H1 (cell line): Measurements from ENCODE around the gene CBLL1. TPM values are rescaled to one million over a fixed set of nuclear protein-coding genes. Genes with fewer than 3 reads are reported as not detected.

Experiments
- CTCF ChIA-PET: fragments of 300-600 bp; sonication (Branson Sonifier 250); formaldehyde crosslinking; loops from one replicate; lab custom pipeline; 2021; ENCODE audit not compliant: partially characterized antibody; lab: Charles Lee
- POLR2A ChIA-PET: fragments of 300-600 bp; sonication (Branson Sonifier 250); formaldehyde crosslinking; loops from one replicate; lab custom pipeline; 2021; ENCODE audit warnings: inconsistent platforms; ENCODE audit not compliant: partially characterized antibody; lab: Charles Lee
- DNase-seq, 2 experiments: peaks; one replicate each; pipeline versions ENCODE4 v3.0.0 to v3.0.0-alpha.2; 2010 to 2022; ENCODE audit warnings: low spot score in 2 of 2, low read depth in 1 of 2, mixed read lengths in 1 of 2
- FAIRE-seq: peaks from 2 replicates; lab custom pipeline; 2011; peaks lifted over from hg19 to GRCh38; lab: Jason Lieb, UNC
- H2AFZ ChIP-seq: 2 replicates; pipeline ENCODE4 v1.8.1; 2012; ENCODE audit warnings: low read length, inconsistent platforms
- H2AK5ac ChIP-seq: 2 replicates; pipeline ENCODE4 v1.6.1; 2013; ENCODE audit warnings: low read depth, low read length
- H2BK120ac ChIP-seq: replicated peaks from 2 replicates; pipeline ENCODE3; 2013; ENCODE audit warnings: low read depth, low read length, inconsistent platforms
- H2BK12ac ChIP-seq: 2 replicates; pipeline ENCODE4 v1.6.1; 2013; ENCODE audit warnings: low read depth, low read length
- H2BK15ac ChIP-seq: 2 replicates; pipeline ENCODE4 v1.6.1; 2013; ENCODE audit warnings: low read length
- H2BK20ac ChIP-seq: 2 replicates; pipeline ENCODE4 v1.6.1; 2013; ENCODE audit warnings: low read length
- H2BK5ac ChIP-seq: 2 replicates; pipeline ENCODE4 v1.6.1; 2013; ENCODE audit warnings: low read depth, low read length
- H3K14ac ChIP-seq: 2 replicates; pipeline ENCODE4 v1.6.1; 2013; ENCODE audit warnings: inconsistent platforms; ENCODE audit not compliant: insufficient read length
- H3K18ac ChIP-seq: 2 replicates; pipeline ENCODE4 v1.6.1; 2013; ENCODE audit warnings: low read length; ENCODE audit errors: extremely low read depth
- H3K23ac ChIP-seq: 2 replicates; pipeline ENCODE4 v1.6.1; 2013; ENCODE audit warnings: inconsistent platforms; ENCODE audit not compliant: insufficient read length
- H3K23me2 ChIP-seq: 2 replicates; pipeline ENCODE4 v1.6.1; 2013; ENCODE audit warnings: low read depth, low read length
- H3K27ac ChIP-seq: 2 replicates; pipeline ENCODE4 v1.6.1; 2011; ENCODE audit warnings: low read depth, low read length, inconsistent platforms
- H3K27me3 ChIP-seq, 4 experiments: replicated peaks in 1 of 4; 1 replicate in 1 of 4; 2 replicates in 3 of 4; pipeline versions ENCODE4 v1.6.1 to v1.8.1; 2011 to 2013; ENCODE audit warnings: low read length in 3 of 4, mild to moderate bottlenecking in 3 of 4, inconsistent platforms in 2 of 4, mixed read lengths in 2 of 4, moderate library complexity in 1 of 4; ENCODE audit not compliant: control insufficient read depth in 3 of 4, insufficient read depth in 3 of 4; ENCODE audit errors: extremely low read depth in 1 of 4
- H3K36me3 ChIP-seq, 4 experiments: 2 replicates each; pipeline versions ENCODE4 v1.6.1 to v1.8.1; 2011 to 2013; ENCODE audit warnings: mild to moderate bottlenecking in 4 of 4, low read length in 3 of 4, moderate library complexity in 2 of 4, control low read depth in 1 of 4, inconsistent platforms in 1 of 4; ENCODE audit not compliant: insufficient read depth in 4 of 4, control insufficient read depth in 2 of 4
- H3K4ac ChIP-seq: replicated peaks from 2 replicates; pipeline ENCODE3; 2013; ENCODE audit warnings: low read length, low read depth, mixed read lengths, inconsistent platforms; ENCODE audit not compliant: insufficient read length
- H3K4me1 ChIP-seq, 4 experiments: replicated peaks in 1 of 4; 1 replicate in 1 of 4; 2 replicates in 3 of 4; pipeline versions ENCODE4 v1.6.1 to v1.8.1; 2011 to 2013; ENCODE audit warnings: low read length in 3 of 4, inconsistent platforms in 2 of 4, mixed read lengths in 1 of 4; ENCODE audit not compliant: insufficient read depth in 4 of 4, control insufficient read depth in 3 of 4
- H3K4me2 ChIP-seq, 2 experiments: 2 replicates each; pipeline versions ENCODE4 v1.6.1 to v1.8.1; 2011 to 2013; ENCODE audit warnings: low read depth in 2 of 2, low read length in 2 of 2, control low read depth in 1 of 2, inconsistent platforms in 1 of 2, mild to moderate bottlenecking in 1 of 2; ENCODE audit not compliant: insufficient read depth in 1 of 2
- H3K4me3 ChIP-seq, 4 experiments: fragments of 200-600, 300-600 bp in 1 of 4; sonication (generic), shearing (Covaris generic), sonication (Bioruptor Twin) in 1 of 4; 2 replicates each; pipeline versions ENCODE4 v1.5.1 to v1.8.1; 2011 to 2016; ENCODE audit warnings: low read length in 4 of 4, low read depth in 3 of 4, control low read depth in 2 of 4, inconsistent platforms in 2 of 4, mild to moderate bottlenecking in 2 of 4, mixed read lengths in 1 of 4, moderate library complexity in 1 of 4; ENCODE audit not compliant: insufficient read depth in 2 of 4; ENCODE audit errors: extremely low read depth in 1 of 4
- H3K56ac ChIP-seq: replicated peaks from 2 replicates; pipeline ENCODE3; 2013; ENCODE audit warnings: low read depth, mild to moderate bottlenecking, mixed read lengths, low read length, inconsistent platforms; ENCODE audit not compliant: insufficient read length
- H3K79me1 ChIP-seq: 2 replicates; pipeline ENCODE4 v1.6.1; 2013; ENCODE audit warnings: low read depth, low read length, control low read depth
- H3K79me2 ChIP-seq, 2 experiments: 2 replicates each; pipeline versions ENCODE4 v1.6.1 to v1.8.1; 2012 to 2013; ENCODE audit warnings: low read length in 2 of 2, mild to moderate bottlenecking in 2 of 2, inconsistent platforms in 1 of 2; ENCODE audit not compliant: insufficient read depth in 2 of 2, control insufficient read depth in 1 of 2
- H3K9ac ChIP-seq, 4 experiments: replicated peaks in 1 of 4; 1 replicate in 1 of 4; 2 replicates in 3 of 4; pipeline versions ENCODE4 v1.6.1 to v1.8.1; 2011 to 2013; ENCODE audit warnings: low read depth in 3 of 4, low read length in 3 of 4, control low read depth in 2 of 4, mild to moderate bottlenecking in 2 of 4, moderate library complexity in 2 of 4, inconsistent platforms in 1 of 4; ENCODE audit errors: extremely low read depth in 1 of 4
- H3K9me3 ChIP-seq, 2 experiments: 2 replicates each; pipeline versions ENCODE4 v1.6.1 to v1.8.1; 2012 to 2013; ENCODE audit warnings: mild to moderate bottlenecking in 2 of 2, moderate library complexity in 2 of 2, control low read depth in 1 of 2, inconsistent platforms in 1 of 2, low read depth in 1 of 2, low read length in 1 of 2, mixed read lengths in 1 of 2; ENCODE audit not compliant: insufficient read depth in 2 of 2
- H4K20me1 ChIP-seq, 2 experiments: replicated peaks in 1 of 2; 2 replicates each; pipeline versions ENCODE3 to v1.8.1; 2011 to 2013; ENCODE audit warnings: inconsistent platforms in 2 of 2, low read length in 2 of 2, mild to moderate bottlenecking in 1 of 2; ENCODE audit not compliant: insufficient read depth in 2 of 2, control insufficient read depth in 1 of 2
- H4K5ac ChIP-seq: 2 replicates; pipeline ENCODE4 v1.6.1; 2013; ENCODE audit warnings: low read length, low read depth, mixed read lengths, inconsistent platforms; ENCODE audit not compliant: insufficient read length
- H4K8ac ChIP-seq: 2 replicates; pipeline ENCODE4 v1.8.0; 2013; ENCODE audit warnings: mild to moderate bottlenecking, moderate library complexity, low read length, inconsistent platforms; ENCODE audit not compliant: insufficient read depth; ENCODE audit errors: extremely low read depth
- H4K91ac ChIP-seq: replicated peaks from 2 replicates; pipeline ENCODE3; 2013; ENCODE audit warnings: low read length, mixed read lengths, inconsistent platforms; ENCODE audit not compliant: insufficient read length
- EP300 ChIP-seq, 2 experiments: IDR thresholded peaks; 1 replicate in 1 of 2; 2 replicates in 1 of 2; pipeline ENCODE4 v1.6.1; 2011 to 2012; ENCODE audit warnings: low read depth in 2 of 2, low read length in 2 of 2, mild to moderate bottlenecking in 2 of 2, borderline replicate concordance in 1 of 2, inconsistent platforms in 1 of 2, moderate library complexity in 1 of 2
- POU5F1 ChIP-seq: IDR thresholded peaks from 2 replicates; pipeline ENCODE4 v1.6.1; 2011; ENCODE audit warnings: low read depth, mild to moderate bottlenecking, low read length, moderate library complexity
- SP1 ChIP-seq: IDR thresholded peaks from 2 replicates; pipeline ENCODE4 v1.6.1; 2011; ENCODE audit warnings: low read depth, low read length
- TCF12 ChIP-seq: IDR thresholded peaks from 2 replicates; pipeline ENCODE4 v1.6.1; 2011; ENCODE audit warnings: low read depth, mild to moderate bottlenecking, low read length
- WGBS, 2 experiments: shearing (Covaris generic) in 1 of 2; methylation state at CpG; one replicate each; pipeline versions ENCODE4 v1.1.6 to v1.1.7; 2013 to 2015; ENCODE audit warnings: low lambda C conversion rate in 2 of 2, mixed read lengths in 2 of 2, inconsistent platforms in 1 of 2, low coverage in 1 of 2, missing lambda C conversion rate in 1 of 2; ENCODE audit not compliant: insufficient replicate concordance in 2 of 2, insufficient coverage in 1 of 2, insufficient read length in 1 of 2; ENCODE audit errors: extremely low coverage in 1 of 2, missing lambda C conversion rate in 1 of 2; 5-methylcytosine and 5-hydroxymethylcytosine counted together
- polyA plus RNA-seq, 7 experiments: library from polyadenylated mRNA; depleted of rRNA in 3 of 7; stranded (reverse) in 5 of 7; unstranded in 2 of 7; fragments of >200 nt in 5 of 7; fragments of 200-250 nt in 2 of 7; gene quantifications; 1 replicate in 5 of 7; 2 replicates in 1 of 7; 4 replicates in 1 of 7; pipeline versions ENCODE4 v1.2.1 to v1.2.3, GENCODE V29; 2011 to 2013; ENCODE audit warnings: missing spikeins in 2 of 7, mixed read lengths in 2 of 7
- total RNA-seq: library from RNA; stranded (reverse); fragmentation: NEBNext Ultra II Directional; extraction: Animal tissue kit (Norgen Biotek cat#: 25700); gene quantifications from 2 replicates; pipeline ENCODE4 v1.2.1, GENCODE V29; 2021

Gene CBLL1
- total and polyA plus RNA-seq, 2 of the 8 experiments (the other 6 are each of a cell fraction or from before 2014, with no cell fraction given) = 27.0 to 34.0 TPM

- Histone ChIP-seq H3K27me3 (no peaks in the 10 kb centered on the region; a peak in 1 of 7 replicates), H2BK120ac (no peak overlapping the region), H3K79me2 (no peaks in the 10 kb centered on the region), H2BK20ac (0 out of 2 replicates have a peak overlapping the region, but pooled peaks have one; percentile 44), H3K4me2 (no peak overlapping the region)
- CTCF ChIA-PET = no interaction called here
- no peak for TF ChIP-seq POU5F1
- no peak for TF ChIP-seq SP1
- TF ChIP-seq EP300 (IDR thresholded peaks at IDR 0.05; ENCODE audit: borderline replicate concordance in 1 of 2, low read depth in 2 of 2, low read length in 2 of 2) = no peak
- TF ChIP-seq TCF12 = no peak
- TF ChIP-seq, all 59 proteins: peak for 0
- H3K9ac ChIP-seq = no peak overlapping the region
- H3K23ac ChIP-seq = no peak overlapping the region
- H4K8ac ChIP-seq = no peak overlapping the region
- H2BK15ac ChIP-seq = no peak overlapping the region
- H3K4me3 ChIP-seq = no peak overlapping the region
- no peak overlapping the region for H3K56ac ChIP-seq
- no peaks in the 10 kb centered on the region for H3K36me3 ChIP-seq
- no peak overlapping the region for H3K18ac ChIP-seq
- H3K23me2 ChIP-seq = no peaks in the 10 kb centered on the region
- H3K79me1 ChIP-seq = no peaks in the 10 kb centered on the region
- no peak overlapping the region for H2BK5ac ChIP-seq
- no peak overlapping the region for H3K4ac ChIP-seq
- no peaks in the 10 kb centered on the region for H3K9me3 ChIP-seq
- H2AFZ ChIP-seq = peak overlapping the region; percentile 49; the same call in 1 of the 2 replicates
- no peak overlapping the region for H4K5ac ChIP-seq
- DNase-seq (no peak), FAIRE-seq (no peak)
- H3K14ac ChIP-seq = no peak overlapping the region
- no peak overlapping the region for H4K91ac ChIP-seq
- no peak overlapping the region for H3K27ac ChIP-seq
- POLR2A ChIA-PET = no interaction called here
- no peaks in the 10 kb centered on the region; a peak in 1 of 7 replicates for H3K4me1 ChIP-seq
- H4K20me1 ChIP-seq = no peaks in the 10 kb centered on the region
- no peak overlapping the region for H2AK5ac ChIP-seq
- WGBS, 2 experiments = 90% methylated on average over 5 of the region's 6 CpGs; no CpG with 5 or more reads in 1 of the 2 experiments
- H2BK12ac ChIP-seq = no peak overlapping the region
Observed at GRCh38 chr7:107789647-107790046, 45.7 kb downstream of the CBLL1 start.
